GM19239 (cell line): ENCODE data around the gene PEPD.

Experiments used
- DNase-seq: peaks from one replicate; pipeline ENCODE4 v3.0.0; 2011; ENCODE audit warnings: low spot score; ENCODE audit not compliant: insufficient read length
- FAIRE-seq: peaks from 2 replicates; lab custom pipeline; 2011; peaks lifted over from hg19 to GRCh38; lab: Jason Lieb, UNC

PEPD gene

GRCh38 chr19:33464010-33464732, 57.4 kb downstream of the PEPD start:
- FAIRE-seq (no peak), DNase-seq (no peak)

DNA sequence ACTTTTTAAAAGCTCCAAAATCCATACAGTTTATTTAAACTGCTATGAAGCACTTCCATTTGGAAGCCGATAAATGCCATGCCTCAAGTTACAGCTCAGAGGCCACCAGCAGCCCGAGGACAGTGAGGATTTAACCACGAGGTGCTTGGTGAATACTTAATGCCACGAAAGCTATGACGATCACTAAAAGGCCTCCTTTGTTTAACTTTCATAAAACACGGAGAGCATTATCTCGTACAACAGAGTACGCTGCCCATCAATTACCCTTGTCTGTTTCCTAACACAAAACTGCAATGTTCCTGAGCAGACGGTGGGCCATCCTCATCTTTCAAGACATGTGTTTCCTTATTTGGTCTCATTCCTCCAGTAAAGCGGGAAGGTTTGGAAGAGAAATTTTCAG, 58.4 kb downstream of the PEPD start:
- no peak for DNase-seq
- FAIRE-seq = no peak

- FAIRE-seq (no peak), DNase-seq (no peak)
These were observed 59.3 kb downstream of the PEPD start for GRCh38 chr19:33462112-33462791.

DNA sequence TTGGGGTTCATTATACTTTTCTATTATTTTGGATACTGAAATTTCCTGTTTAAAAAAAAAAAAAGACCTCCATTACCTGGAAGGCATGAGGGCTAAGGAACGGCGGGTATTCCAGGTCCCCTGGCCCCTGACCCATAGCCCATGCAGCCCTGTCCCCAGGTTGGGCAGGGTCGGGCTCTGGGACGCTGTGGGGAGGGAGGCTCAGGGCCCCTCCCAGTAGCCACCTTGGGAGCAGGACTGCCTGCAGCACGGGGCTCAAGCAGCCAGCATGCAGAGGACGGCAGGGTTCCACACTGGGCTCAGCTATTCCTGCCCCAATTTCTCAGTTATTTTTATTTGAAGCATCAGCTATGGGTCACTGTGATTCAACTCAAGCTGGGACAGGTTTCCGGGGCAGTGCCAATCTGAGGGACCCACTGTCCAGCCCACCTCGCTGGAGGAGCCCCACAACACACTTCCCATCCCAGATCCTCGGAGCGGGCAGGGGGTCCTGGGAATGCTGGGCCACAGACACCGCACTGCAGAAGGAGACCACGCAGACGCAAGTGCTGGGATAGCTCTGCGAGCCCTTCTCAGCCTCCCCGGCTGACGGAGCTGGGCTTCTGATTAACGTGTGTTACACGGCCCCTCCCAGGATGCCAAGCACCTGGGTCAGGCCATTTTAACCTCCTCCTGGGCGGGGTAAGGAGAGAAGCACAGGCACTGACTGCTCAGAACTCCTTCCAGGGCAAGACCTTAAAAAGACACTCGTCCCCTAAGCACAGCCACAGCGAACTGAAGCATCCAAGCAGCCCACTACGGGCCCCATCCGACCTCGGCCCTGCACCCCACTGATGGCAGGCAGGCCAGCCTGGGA, 60.1 kb downstream of the PEPD start:
- no peak for DNase-seq
- FAIRE-seq = no peak

GRCh38 chr19:33460221-33460908, 61.2 kb downstream of the PEPD start:
- no peak for DNase-seq
- FAIRE-seq = no peak

DNA sequence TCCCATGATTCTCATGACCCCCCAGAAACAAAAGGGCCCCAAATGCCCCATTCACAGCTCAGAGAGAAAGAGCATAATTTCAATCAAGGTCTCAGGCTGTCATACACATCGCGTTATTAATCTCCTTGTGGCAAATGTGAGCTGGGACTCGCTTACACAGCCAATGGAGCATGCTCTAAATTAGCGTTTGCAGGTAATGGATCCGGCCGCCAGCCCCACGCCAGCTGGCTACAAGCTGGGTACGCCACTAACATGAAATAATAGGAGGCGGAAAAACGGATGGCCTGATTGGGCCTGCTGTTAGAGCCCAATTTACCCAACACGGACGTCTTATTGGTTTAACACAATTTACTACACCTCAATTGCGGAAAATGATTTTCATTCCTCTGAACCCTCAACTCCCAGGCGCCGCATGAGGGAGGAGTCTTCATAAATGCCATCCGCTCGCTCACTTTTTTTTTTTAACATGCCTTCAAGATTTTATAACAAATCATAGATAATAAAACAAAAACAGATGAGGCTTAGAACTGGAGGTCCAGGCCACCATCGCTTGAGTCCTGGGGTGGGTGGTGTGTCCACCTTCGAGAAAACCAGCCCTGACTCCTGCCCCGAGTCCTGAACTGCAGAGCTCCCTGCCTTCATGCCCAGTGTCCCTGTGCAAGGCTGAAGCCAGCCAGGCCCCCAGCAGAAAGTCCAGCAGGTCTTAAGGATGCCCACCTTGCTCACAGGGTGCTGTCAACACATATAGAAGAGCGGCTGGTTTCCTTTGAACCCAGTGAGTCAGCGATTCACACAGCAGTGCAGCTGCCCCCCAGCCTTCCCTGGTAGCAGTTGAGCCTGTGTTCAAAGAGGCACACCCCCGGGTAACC, 62.1 kb downstream of the PEPD start:
- no peak for DNase-seq
- no peak for FAIRE-seq

GRCh38 chr19:33458807-33459206, 62.8 kb downstream of the PEPD start:
- FAIRE-seq (no peak), DNase-seq (no peak)

- no peak for DNase-seq
- FAIRE-seq = no peak
These were observed 63.4 kb downstream of the PEPD start for GRCh38 chr19:33458171-33458633.

GRCh38 chr19:33456845-33457220, 64.8 kb downstream of the PEPD start:
- DNase-seq (no peak), FAIRE-seq (no peak)

GRCh38 chr19:33456076-33456844, 65.3 kb downstream of the PEPD start:
- FAIRE-seq = no peak
- DNase-seq = no peak

DNA sequence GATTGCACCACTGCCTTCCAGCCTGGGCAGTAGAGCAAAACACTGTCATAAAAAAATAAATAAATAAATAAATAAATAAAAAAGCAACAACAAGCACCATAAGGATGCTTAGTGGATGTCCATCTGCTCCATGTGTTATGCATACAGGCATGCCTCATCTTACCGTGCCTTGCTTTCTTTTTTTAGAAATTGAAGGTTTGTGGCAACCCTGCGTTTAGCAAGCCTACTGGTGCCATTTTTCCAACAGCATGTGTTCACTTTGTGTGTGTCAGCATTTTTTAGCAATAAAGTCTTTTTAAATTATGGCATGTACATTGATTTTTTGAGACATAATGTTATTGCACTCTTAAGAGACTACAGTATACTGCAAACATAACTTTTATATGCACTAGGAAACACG, 68.3 kb downstream of the PEPD start:
- FAIRE-seq = no peak
- no peak for DNase-seq

- no peak for DNase-seq
- FAIRE-seq = no peak
These were observed 70.9 kb downstream of the PEPD start for GRCh38 chr19:33450689-33451088.

DNA sequence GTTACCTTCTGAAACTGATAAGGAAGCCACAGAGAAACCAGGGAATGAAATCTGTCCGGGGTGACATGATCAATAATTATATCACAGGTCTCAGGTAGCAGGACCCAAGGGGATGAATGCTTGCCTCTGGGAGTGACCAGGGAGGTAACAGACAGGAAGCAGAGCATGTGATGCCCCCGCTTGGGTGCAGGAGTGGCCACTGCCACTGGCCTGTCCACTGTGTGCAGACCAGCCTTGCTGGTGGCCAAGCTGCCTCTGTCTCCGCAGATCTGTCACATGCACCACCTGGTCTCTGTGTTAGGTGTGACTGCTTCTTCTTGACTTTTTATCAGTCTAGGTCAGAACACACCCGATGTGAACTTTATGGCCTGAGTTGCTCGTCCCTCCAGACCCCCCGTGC, 71.8 kb downstream of the PEPD start:
- FAIRE-seq (no peak), DNase-seq (no peak)

- DNase-seq = no peak
- FAIRE-seq = no peak
These were observed 73.5 kb downstream of the PEPD start for GRCh38 chr19:33448159-33448516.

DNA sequence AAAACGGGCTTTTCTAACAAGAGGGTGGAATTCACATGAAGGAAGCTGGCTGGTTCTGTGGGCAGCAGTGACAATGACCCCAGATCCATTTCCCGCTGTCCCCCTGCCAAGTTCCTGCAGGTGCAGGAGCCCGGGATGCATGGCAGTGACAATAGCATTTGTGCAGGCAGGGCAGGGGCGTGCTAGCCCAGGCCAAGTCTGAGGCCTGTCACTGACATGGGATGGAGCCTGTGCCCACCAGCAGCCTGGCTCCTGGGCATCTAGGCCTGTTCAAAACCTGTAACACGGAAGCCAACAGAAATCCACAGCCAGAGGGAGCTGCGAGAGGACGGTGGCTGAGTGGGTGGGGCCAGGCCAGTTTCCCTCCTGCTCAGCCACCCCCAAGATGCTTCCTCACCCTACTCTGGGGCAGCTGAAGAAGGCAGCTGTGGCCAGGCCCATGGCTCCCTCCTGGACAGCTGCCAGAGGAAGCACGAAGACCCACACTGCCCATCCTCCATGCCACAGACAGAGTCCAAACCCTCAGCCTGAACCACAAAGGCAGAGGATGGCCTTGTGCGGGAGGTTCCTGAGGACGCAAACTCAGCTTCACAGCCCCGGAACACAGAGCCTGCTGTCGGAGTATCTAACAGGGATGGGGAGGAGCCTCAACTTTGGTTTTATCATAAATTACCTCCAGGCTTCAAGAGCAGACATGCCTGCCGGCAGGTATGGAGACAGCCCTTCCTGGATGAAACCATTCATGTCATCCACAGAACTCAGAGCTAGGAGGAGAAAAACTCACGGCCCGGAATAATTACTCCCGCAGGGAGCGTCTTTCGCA, 74.0 kb downstream of the PEPD start:
- DNase-seq = no peak
- no peak for FAIRE-seq

- DNase-seq = no peak
- FAIRE-seq = no peak
These were observed 75.0 kb downstream of the PEPD start for GRCh38 chr19:33446330-33447293.
